K562 treated with DMSO at 1 percent for 24 hours (cell line): ENCODE results near the gene AKR1B1. TPM values are rescaled to one million over a fixed set of nuclear protein-coding genes. Genes with fewer than 3 reads are reported as not detected.

Experiments
- total RNA-seq: library from RNA; unstranded; fragments of 300-600 nt; gene quantifications from 2 replicates; pipeline ENCODE4 v1.2.3, GENCODE V29; 2022; ENCODE audit warnings: low read depth; ENCODE audit not compliant: insufficient read depth

Gene AKR1B1
- total RNA-seq, result 6.6 and 7.7 TPM in 2 replicates

GRCh38 chr7:134458806-134459698 lies at the start of gene AKR1B1:
Gene AKR1B1, minus strand, starts transcription at chr7:134459100. Its CDS starts 38 bp downstream, at chr7:134459062.

Other genes starting within 250 kb of the AKR1B1 start
- 10.4 and 12.3 TPM in 2 replicates for gene SLC35B4, start 142.2 kb downstream of the AKR1B1 start, total RNA-seq
- gene AKR1B10, start 68.5 kb upstream of the AKR1B1 start, total RNA-seq, result not detected in 2 replicates
- gene AKR1B15, start 90.0 kb upstream of the AKR1B1 start, total RNA-seq, result not detected in 2 replicates
- 21.9 and 27.4 TPM in 2 replicates for gene BPGM, start 187.8 kb upstream of the AKR1B1 start, total RNA-seq